SJSA1 (cell line): ENCODE data around the gene NDUFB7. TPM values are rescaled to one million over a fixed set of nuclear protein-coding genes. Genes with fewer than 3 reads are reported as not detected.
"Not testable (repeated sequence)": the region's sequence is repeated elsewhere in the genome, so short reads cannot be mapped to it uniquely, and the experiment has no call there.

Source experiments
- DNase-seq, 2 experiments: peaks; one replicate each; pipeline ENCODE4 v3.0.0-alpha.2; 2015 to 2020; ENCODE audit warnings: low spot score in 2 of 2, low read depth in 1 of 2
- H3K27ac ChIP-seq: fragments of 250-450 bp; sonication (Bioruptor Pico); 2 replicates; pipeline ENCODE4 v1.5.1; 2020; ENCODE audit warnings: mild to moderate bottlenecking, moderate library complexity
- H3K27me3 ChIP-seq: fragments of 250-450 bp; sonication (Bioruptor Pico); replicated peaks from 2 replicates; pipeline ENCODE4 v1.5.1; 2020; ENCODE audit warnings: mild to moderate bottlenecking, moderate library complexity
- H3K36me3 ChIP-seq: fragments of 250-450 bp; sonication (Bioruptor Pico); 2 replicates; pipeline ENCODE4 v1.5.1; 2020; ENCODE audit warnings: mild to moderate bottlenecking
- H3K4me1 ChIP-seq: fragments of 250-450 bp; sonication (Bioruptor Pico); replicated peaks from 2 replicates; pipeline ENCODE4 v1.6.1; 2021; ENCODE audit warnings: mild to moderate bottlenecking
- H3K4me3 ChIP-seq: fragments of 250-450 bp; sonication (Bioruptor Pico); 2 replicates; pipeline ENCODE4 v1.5.1; 2020; ENCODE audit warnings: mild to moderate bottlenecking
- H3K9me3 ChIP-seq: fragments of 250-450 bp; sonication (Bioruptor Pico); replicated peaks from 2 replicates; pipeline ENCODE4 v1.5.1; 2020; ENCODE audit warnings: mild to moderate bottlenecking
- total RNA-seq: library from RNA; depleted of rRNA; stranded (reverse); fragments of >200 nt; shearing (Covaris generic); gene quantifications from 2 replicates; pipeline ENCODE4 v1.2.3, GENCODE V29; 2014

The NDUFB7 gene
- total RNA-seq, 1 experiment from 2014 or later = 363 TPM

DNA sequence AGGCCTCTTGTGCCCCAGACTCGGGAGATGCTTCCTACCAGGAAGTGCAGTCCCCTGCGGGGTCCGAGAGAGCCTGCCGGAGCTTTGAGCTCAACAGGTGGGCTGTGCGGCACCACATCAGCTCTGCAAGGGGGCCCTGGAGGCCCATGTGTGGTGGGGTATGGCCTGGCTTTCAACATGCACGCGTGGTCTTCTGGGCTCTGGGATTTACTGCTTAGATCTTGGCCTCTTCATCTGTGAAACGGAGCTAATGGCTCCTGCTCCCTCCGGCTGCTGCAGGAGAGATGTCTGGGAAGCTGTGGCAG, 18.0 kb downstream of the NDUFB7 start:
- DNase-seq = no peak
- Histone ChIP-seq H3K27me3 (no peaks in the 10 kb centered on the region), H3K36me3 (no peaks in the 10 kb centered on the region), H3K4me3 (no peak overlapping the region), H3K9me3 (no peaks in the 10 kb centered on the region), H3K4me1 (peaks cover 13% of the 10 kb centered on the region), H3K27ac (no peak overlapping the region)

DNA sequence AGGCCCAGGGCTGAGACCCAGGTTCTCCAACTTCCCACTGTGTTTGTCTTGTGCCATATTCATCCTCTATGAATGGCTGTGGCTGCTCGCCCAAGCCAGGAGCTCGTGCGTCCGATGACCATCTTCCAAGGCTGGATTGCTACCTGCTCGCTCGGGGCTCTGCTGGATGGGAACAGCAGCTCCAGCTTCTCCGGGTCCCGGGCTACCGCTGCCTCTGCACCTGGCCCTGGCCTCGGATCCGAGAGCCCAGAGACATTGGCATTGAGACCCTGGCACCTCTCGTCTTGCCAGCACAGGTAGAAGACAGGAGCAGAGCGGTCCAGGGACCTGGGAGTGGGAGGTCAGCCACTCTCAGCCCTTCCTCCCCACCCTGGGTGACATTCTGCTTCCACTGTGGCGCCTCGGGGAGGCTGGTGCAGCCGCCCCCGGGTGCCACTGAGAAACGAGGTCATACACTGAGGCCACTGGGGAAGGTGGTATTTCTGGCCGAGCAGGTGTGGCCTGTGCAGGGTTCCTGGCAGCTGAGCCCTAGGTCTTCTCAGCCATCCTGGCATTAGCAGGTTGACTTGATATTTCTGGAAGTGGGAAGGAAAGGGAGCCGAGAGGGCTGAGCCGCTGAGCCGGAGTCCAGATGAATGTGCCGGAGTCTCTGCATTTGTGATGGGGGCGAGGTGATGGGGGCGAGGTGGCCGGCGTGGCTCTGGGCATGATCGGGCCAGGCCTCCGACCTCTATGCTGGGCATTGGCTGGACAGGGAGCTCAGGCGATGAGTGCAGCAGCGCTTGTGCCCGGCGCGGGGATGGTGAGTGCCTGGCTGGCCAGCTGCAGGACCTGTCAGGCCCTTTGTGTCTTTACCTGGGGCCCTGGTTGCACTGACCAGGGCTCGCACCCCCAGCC, 18.6 kb downstream of the NDUFB7 start:
- DNase-seq = no peak
- Histone ChIP-seq H3K9me3 (no peaks in the 10 kb centered on the region), H3K27me3 (no peaks in the 10 kb centered on the region)

GRCh38 chr19:14552006-14552360, 19.9 kb downstream of the NDUFB7 start:
- not testable (repeated sequence) for H3K4me3 ChIP-seq, H3K36me3 ChIP-seq, DNase-seq, H3K9me3 ChIP-seq, H3K27ac ChIP-seq, H3K27me3 ChIP-seq
- H3K4me1 ChIP-seq = peaks cover 13% of the 10 kb centered on the region

More for the DNA sequence above, 18.6 kb downstream of the NDUFB7 start:
- H3K4me3 ChIP-seq = no peak overlapping the region
- peaks cover 13% of the 10 kb centered on the region for H3K4me1 ChIP-seq
- H3K36me3 ChIP-seq = peaks cover 3% of the 10 kb centered on the region; the same call in 1 of the 2 replicates
- H3K27ac ChIP-seq = no peak overlapping the region

DNA sequence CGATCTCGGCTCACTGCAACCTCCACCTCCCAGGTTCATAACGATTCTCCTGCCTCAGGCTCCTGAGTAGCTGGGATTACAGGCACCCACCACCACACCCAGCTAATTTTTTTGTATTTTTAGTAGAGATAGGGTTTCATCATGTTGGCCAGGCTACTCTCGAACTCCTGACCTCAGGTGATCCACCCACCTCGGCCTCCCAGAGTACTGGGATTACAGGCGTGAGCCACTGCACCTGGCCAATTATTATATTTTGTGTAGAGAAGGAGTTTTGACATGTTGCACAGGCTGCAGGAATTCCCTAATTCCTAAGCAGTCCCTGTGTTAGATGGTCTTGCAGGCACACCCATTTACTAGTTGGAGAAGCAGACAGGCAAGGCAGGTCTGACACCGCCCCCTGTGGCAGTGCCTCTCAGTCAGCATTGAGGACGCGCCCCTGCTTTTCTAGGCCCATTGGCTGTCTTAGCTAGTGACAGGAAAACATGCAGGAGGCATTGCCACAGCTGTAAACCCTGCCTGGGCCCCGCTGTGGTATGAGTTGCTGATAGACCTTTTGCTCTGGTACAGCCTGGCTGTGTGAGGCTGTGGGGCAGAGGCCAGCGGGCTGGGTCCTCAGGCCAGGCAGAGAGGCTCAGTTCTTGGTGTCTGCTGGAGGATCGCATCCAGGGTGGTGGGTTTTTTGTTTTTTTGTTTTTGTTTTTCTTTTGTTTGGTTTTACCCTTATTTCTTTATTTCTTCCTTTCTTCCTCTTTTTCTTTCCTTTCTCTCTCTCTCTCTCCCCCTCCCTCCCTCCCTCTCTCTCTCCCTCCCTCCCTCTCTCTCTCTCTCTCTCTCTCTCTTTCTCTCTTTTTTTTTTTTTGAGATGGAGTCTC, 20.5 kb downstream of the NDUFB7 start:
- H3K27me3 ChIP-seq, H3K36me3 ChIP-seq, DNase-seq, H3K4me1 ChIP-seq, H3K9me3 ChIP-seq, H3K27ac ChIP-seq, H3K4me3 ChIP-seq: not testable (repeated sequence)

DNA sequence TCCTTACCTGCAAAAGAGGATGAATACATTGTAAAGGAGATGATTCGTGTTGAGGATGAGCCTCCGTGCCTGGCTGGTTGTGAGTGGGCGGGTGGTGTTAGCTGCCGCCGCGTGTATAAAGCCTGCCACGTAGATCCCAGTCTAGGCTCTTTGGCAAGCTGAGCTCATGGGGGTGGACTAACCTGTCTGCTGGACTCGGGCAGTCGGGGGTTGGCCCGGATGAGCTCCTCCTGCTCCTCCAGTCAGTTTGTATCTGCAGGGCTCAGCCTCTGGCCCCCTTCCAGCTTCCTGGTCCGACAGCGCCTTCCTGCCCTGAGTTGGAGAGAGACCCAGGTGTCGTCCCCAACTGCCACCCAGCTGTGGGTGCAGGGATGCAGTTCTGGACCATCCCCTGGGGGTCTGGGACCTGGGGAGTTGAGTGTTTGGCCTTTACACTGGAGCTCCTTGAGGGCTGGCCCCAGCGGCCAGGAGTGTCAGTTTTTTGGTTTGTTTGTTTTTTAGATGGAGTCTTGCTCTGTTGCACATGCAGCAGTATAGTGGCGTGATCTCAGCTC, 21.6 kb downstream of the NDUFB7 start:
- H3K9me3 ChIP-seq = no peaks in the 10 kb centered on the region
- no peaks in the 10 kb centered on the region for H3K27me3 ChIP-seq
- no peak overlapping the region for H3K27ac ChIP-seq
- 0 out of 2 replicates have a peak, but pooled peaks cover 3% of the 10 kb centered on the region for H3K4me1 ChIP-seq
- no peak overlapping the region for H3K4me3 ChIP-seq
- H3K36me3 ChIP-seq = peaks cover 5% of the 10 kb centered on the region; the same call in 1 of the 2 replicates
- DNase-seq = no peak

GRCh38 chr19:14545716-14546082, 26.2 kb downstream of the NDUFB7 start:
- no peak overlapping the region for H3K27ac ChIP-seq
- H3K9me3 ChIP-seq = no peaks in the 10 kb centered on the region
- H3K27me3 ChIP-seq = no peaks in the 10 kb centered on the region
- DNase-seq = no peak
- no peak overlapping the region for H3K4me3 ChIP-seq
- H3K36me3 ChIP-seq = peaks cover 5% of the 10 kb centered on the region; the same call in 1 of the 2 replicates
- H3K4me1 ChIP-seq = peaks cover 6% of the 10 kb centered on the region

GRCh38 chr19:14544977-14545715, 26.7 kb downstream of the NDUFB7 start:
- no peaks in the 10 kb centered on the region for H3K9me3 ChIP-seq
- peaks cover 6% of the 10 kb centered on the region for H3K4me1 ChIP-seq
- peaks cover 5% of the 10 kb centered on the region; the same call in 1 of the 2 replicates for H3K36me3 ChIP-seq
- H3K4me3 ChIP-seq = no peak overlapping the region
- H3K27ac ChIP-seq = no peak overlapping the region
- DNase-seq = no peak
- H3K27me3 ChIP-seq = no peaks in the 10 kb centered on the region

GRCh38 chr19:14544047-14544446, 27.8 kb downstream of the NDUFB7 start:
- no peak for DNase-seq

GRCh38 chr19:14542711-14543328, 29.0 kb downstream of the NDUFB7 start:
- H3K27ac ChIP-seq = no peak overlapping the region
- no peak for DNase-seq
- H3K4me3 ChIP-seq = no peak overlapping the region
- no peaks in the 10 kb centered on the region for H3K27me3 ChIP-seq
- H3K9me3 ChIP-seq = no peaks in the 10 kb centered on the region
- peaks cover 6% of the 10 kb centered on the region for H3K4me1 ChIP-seq
- H3K36me3 ChIP-seq = 0 out of 2 replicates have a peak, but pooled peaks cover 2% of the 10 kb centered on the region

More at GRCh38 chr19:14544047-14544446, 27.8 kb downstream of the NDUFB7 start:
- Histone ChIP-seq H3K4me1 (peaks cover 6% of the 10 kb centered on the region), H3K36me3 (peaks cover 5% of the 10 kb centered on the region; the same call in 1 of the 2 replicates), H3K4me3 (no peak overlapping the region), H3K27ac (no peak overlapping the region), H3K9me3 (no peaks in the 10 kb centered on the region), H3K27me3 (no peaks in the 10 kb centered on the region)

- not testable (repeated sequence) for H3K27ac ChIP-seq, H3K4me3 ChIP-seq, DNase-seq, H3K36me3 ChIP-seq, H3K27me3 ChIP-seq, H3K4me1 ChIP-seq, H3K9me3 ChIP-seq
Measured at GRCh38 chr19:14541979-14542378, 29.9 kb downstream of the NDUFB7 start.

GRCh38 chr19:14540741-14541525, 30.9 kb downstream of the NDUFB7 start:
- H3K4me1 ChIP-seq = peaks cover 6% of the 10 kb centered on the region
- no peaks in the 10 kb centered on the region for H3K27me3 ChIP-seq
- DNase-seq = no peak
- no peak overlapping the region for H3K27ac ChIP-seq
- 0 out of 2 replicates have a peak, but pooled peaks cover 2% of the 10 kb centered on the region for H3K36me3 ChIP-seq
- no peak overlapping the region for H3K4me3 ChIP-seq
- H3K9me3 ChIP-seq = no peaks in the 10 kb centered on the region

GRCh38 chr19:14536926-14537692, 34.8 kb downstream of the NDUFB7 start:
- Histone ChIP-seq H3K36me3 (peaks cover 7% of the 10 kb centered on the region), H3K4me1 (no peaks in the 10 kb centered on the region), H3K27ac (no peak overlapping the region), H3K4me3 (no peak overlapping the region), H3K9me3 (no peaks in the 10 kb centered on the region), H3K27me3 (no peaks in the 10 kb centered on the region)
- no peak for DNase-seq
